ENCODE measurements around the gene CNR1.
"Not testable (repeated sequence)": the region's sequence is repeated elsewhere in the genome, so short reads cannot be mapped to it uniquely, and the experiment has no call there.

Gene CNR1

GRCh38 chr6:88165844-88166492, at the start of gene CNR1:
Gene CNR1 (minus strand): TSS chr6:88166347. CDS start chr6:88145274, 21,073 bp downstream.
- DNase-seq: peak; percentile 58

GRCh38 chr6:88211446-88211845, 45.3 kb upstream of the CNR1 start:
- DNase-seq: no peak

GRCh38 chr6:88209301-88209700, 43.2 kb upstream of the CNR1 start:
- DNase-seq: no peak

GRCh38 chr6:88208726-88209125, 42.6 kb upstream of the CNR1 start:
- DNase-seq: no peak

GRCh38 chr6:88201734-88202133, 35.6 kb upstream of the CNR1 start:
- not testable (repeated sequence) for DNase-seq

GRCh38 chr6:88184921-88185320, 18.8 kb upstream of the CNR1 start:
- no peak for DNase-seq

GRCh38 chr6:88183471-88183870, 17.3 kb upstream of the CNR1 start:
- DNase-seq: no peak

- no peak for DNase-seq
Observed at GRCh38 chr6:88179692-88180091, 13.5 kb upstream of the CNR1 start.

GRCh38 chr6:88177961-88178464, 11.9 kb upstream of the CNR1 start:
- no peak for DNase-seq

- no peak for DNase-seq
Observed at GRCh38 chr6:88174906-88175305, 8.8 kb upstream of the CNR1 start.

GRCh38 chr6:88171312-88171711, 5.2 kb upstream of the CNR1 start:
- no peak for DNase-seq

- no peak for DNase-seq
Observed at GRCh38 chr6:88168362-88168761, 2.2 kb upstream of the CNR1 start.

- DNase-seq: no peak
Observed at GRCh38 chr6:88167352-88167937, 1.3 kb upstream of the CNR1 start.

- peak; percentile 25 for DNase-seq
Observed at GRCh38 chr6:88166493-88167351, 575 bp upstream of the CNR1 start.

- DNase-seq: no peak
Observed at GRCh38 chr6:88165087-88165843, 882 bp downstream of the CNR1 start.

- DNase-seq: no peak
Observed at GRCh38 chr6:88164061-88164460, 2.1 kb downstream of the CNR1 start.

GRCh38 chr6:88163616-88164015, 2.5 kb downstream of the CNR1 start:
- DNase-seq: no peak

GRCh38 chr6:88161940-88162339, 4.2 kb downstream of the CNR1 start:
- no peak for DNase-seq

- no peak for DNase-seq
Observed at GRCh38 chr6:88157106-88157505, 9.0 kb downstream of the CNR1 start.

- DNase-seq: no peak
Observed at GRCh38 chr6:88145298-88145963, 20.7 kb downstream of the CNR1 start.

- no peak for DNase-seq
Observed at GRCh38 chr6:88144637-88145297, 21.4 kb downstream of the CNR1 start.

All from femur (tissue), 1 donor.